K562 (cell line): ENCODE measurements around the gene BTRC. TPM values are rescaled to one million over a fixed set of nuclear protein-coding genes. Genes with fewer than 3 reads are reported as not detected.

Experiments used
- ATAC-seq: fragments of 200-7000 bp; cut with Tn5 transposase; 3 replicates; pipeline ENCODE4 v1.9.1; 2020; ENCODE audit warnings: moderate library complexity
- BruUV-seq: library from RNA; stranded (reverse); fragments of 400-500 nt; replicated peaks from 2 replicates; lab custom pipeline; 2021; lab: Mats Ljungman, UMichigan
- CTCF ChIA-PET: fragments of 300-600 bp; formaldehyde crosslinking; extraction: SDS; loops from one replicate; lab custom pipeline; 2021; ENCODE audit warnings: low intra/inter-chr PET ratio; lab: Yijun Ruan, JAX
- POLR2A ChIA-PET: fragments of 300-600, 350-650 bp; sonication (Branson Sonifier 250); formaldehyde crosslinking; extraction: SDS; loops from one replicate; lab custom pipeline; 2021; ENCODE audit warnings: antibody characterized with exemption, inconsistent platforms; lab: Yijun Ruan, JAX
- DNase-seq, 4 experiments: peaks; one replicate each; pipeline versions ENCODE4 v3.0.0 to v3.0.0-alpha.2; 2011 to 2018; ENCODE audit warnings: low spot score in 3 of 4, mixed read lengths in 3 of 4; ENCODE audit errors: extremely low read depth in 1 of 4
- FAIRE-seq: peaks from 2 replicates; lab custom pipeline; 2011; peaks lifted over from hg19 to GRCh38; lab: Jason Lieb, UNC
- H2AFZ ChIP-seq: 2 replicates; pipeline ENCODE4 v1.6.0; 2011; ENCODE audit warnings: low read depth, low read length, control low read depth, inconsistent platforms
- H3K27ac ChIP-seq: fragments of 200-600 bp; 3 replicates; pipeline ENCODE4 v1.8.0; 2011; ENCODE audit warnings: low read depth, mild to moderate bottlenecking, control low read depth, inconsistent platforms, low read length, moderate library complexity, mixed read lengths; ENCODE audit errors: extremely low read depth
- H3K27me3 ChIP-seq, 2 experiments: fragments of 300-600 bp in 1 of 2; 2 replicates in 1 of 2; 3 replicates in 1 of 2; pipeline versions ENCODE4 v1.6.0 to v1.8.0; 2011; ENCODE audit warnings: inconsistent platforms in 2 of 2, low read length in 2 of 2, mild to moderate bottlenecking in 1 of 2, mixed read lengths in 1 of 2, moderate library complexity in 1 of 2; ENCODE audit not compliant: control insufficient read depth in 2 of 2, insufficient read depth in 2 of 2
- H3K36me3 ChIP-seq: fragments of 300-600 bp; 3 replicates; pipeline ENCODE4 v1.8.0; 2011; ENCODE audit warnings: mild to moderate bottlenecking, low read length, inconsistent platforms; ENCODE audit not compliant: control insufficient read depth, insufficient read depth
- H3K4me1 ChIP-seq, 2 experiments: fragments of 200-600 bp in 1 of 2; replicated peaks in 1 of 2; 2 replicates in 1 of 2; 3 replicates in 1 of 2; pipeline versions ENCODE4 v1.5.1 to v1.8.0; 2011; ENCODE audit warnings: inconsistent platforms in 2 of 2, low read length in 2 of 2, mild to moderate bottlenecking in 1 of 2, mixed read lengths in 1 of 2, moderate library complexity in 1 of 2; ENCODE audit not compliant: control insufficient read depth in 2 of 2, insufficient read depth in 2 of 2
- H3K4me2 ChIP-seq: 2 replicates; pipeline ENCODE4 v1.6.1; 2011; ENCODE audit warnings: low read length, control low read depth, inconsistent platforms, mixed read lengths; ENCODE audit not compliant: insufficient read depth
- H3K4me3 ChIP-seq: fragments of 200-600 bp; sonication (generic), shearing (Covaris generic); 2 replicates; pipeline ENCODE4 v1.5.1; 2016; ENCODE audit warnings: control low read depth, inconsistent platforms
- H3K79me2 ChIP-seq: fragments of 200-600 bp; 3 replicates; pipeline ENCODE4 v1.8.0; 2011; ENCODE audit warnings: low read length, inconsistent platforms; ENCODE audit not compliant: control insufficient read depth, insufficient read depth
- H3K9ac ChIP-seq, 2 experiments: 2 replicates each; pipeline versions ENCODE4 v1.6.0 to v1.6.1; 2011; ENCODE audit warnings: low read depth in 2 of 2, low read length in 2 of 2, control low read depth in 1 of 2, inconsistent platforms in 1 of 2, mild to moderate bottlenecking in 1 of 2, mixed read lengths in 1 of 2; ENCODE audit not compliant: insufficient read depth in 1 of 2
- H3K9me1 ChIP-seq: one replicate; pipeline ENCODE4 v1.6.0; 2011; ENCODE audit warnings: inconsistent platforms, mild to moderate bottlenecking, low read length, moderate library complexity; ENCODE audit not compliant: control insufficient read depth, insufficient read depth
- H3K9me3 ChIP-seq: replicated peaks from 2 replicates; pipeline ENCODE4 v1.5.1; 2011; ENCODE audit warnings: low read depth, low read length, inconsistent platforms; ENCODE audit not compliant: control insufficient read depth, insufficient read depth
- H4K20me1 ChIP-seq: replicated peaks from 2 replicates; pipeline ENCODE4 v1.6.1; 2011; ENCODE audit warnings: low read length, inconsistent platforms, mixed read lengths; ENCODE audit not compliant: control insufficient read depth, insufficient read depth
- FOXK2 ChIP-seq, 2 experiments: fragments of 450-650 bp; IDR thresholded peaks in 1 of 2; conservative IDR thresholded peaks in 1 of 2; 2 replicates each; pipeline ENCODE4 v1.6.1; 2016; ENCODE audit warnings: low read depth in 2 of 2, mild to moderate bottlenecking in 1 of 2
- NR2C1 ChIP-seq, 2 experiments: fragments of 450-650 bp; IDR thresholded peaks; 2 replicates each; pipeline ENCODE4 v1.6.1; 2017; ENCODE audit warnings: mild to moderate bottlenecking in 2 of 2, antibody characterized with exemption in 1 of 2, inconsistent platforms in 1 of 2, missing compliant biosample characterization in 1 of 2, missing genetic modification characterization in 1 of 2
- WGBS: fragments of 100-300 bp; shearing (Covaris generic); methylation state at CpG from one replicate; pipeline ENCODE4 v1.1.6; 2016; ENCODE audit warnings: low coverage, mixed read lengths; ENCODE audit not compliant: insufficient coverage; ENCODE audit errors: missing lambda C conversion rate; 5-methylcytosine and 5-hydroxymethylcytosine counted together
- in situ Hi-C: fragments of 300-500 bp; cut with MboI; formaldehyde crosslinking; loops from 4 replicates; pipeline ENCODE4 v1.15.0; 2018; ENCODE audit warnings: inconsistent platforms, mixed read lengths
- intact Hi-C: fragments of 100-400 bp; cut with micrococcal nuclease; formaldehyde crosslinking; loops from 2 replicates; pipeline ENCODE4 v1.14.2; 2022
- polyA plus RNA-seq, 8 experiments: library from polyadenylated mRNA; depleted of rRNA in 4 of 8; stranded (reverse) in 5 of 8; unstranded in 3 of 8; fragments of >200 nt; fragmentation: Nextera tagmentation in 2 of 8; fragmentation: Illumina TruSeq in 1 of 8; extraction: Ambion mirVana in 2 of 8; extraction: Trizol in 1 of 8; gene quantifications; 2 replicates each; pipeline versions ENCODE4 v1.2.1 to v1.2.3, GENCODE V29; 2011 to 2014; ENCODE audit warnings: inconsistent platforms in 1 of 8, missing spikeins in 1 of 8
- total RNA-seq, 7 experiments: library from RNA; depleted of rRNA in 6 of 7; stranded (reverse); fragments of >200 nt in 6 of 7; fragmentation: Illumina TruSeq in 2 of 7; extraction: Trizol in 2 of 7; gene quantifications; 2 replicates each; pipeline versions ENCODE4 v1.2.1 to v1.2.3, GENCODE V29; 2011 to 2021; ENCODE audit warnings: low replicate concordance in 1 of 7

The BTRC gene
- total and polyA plus RNA-seq, 9 of the 15 experiments (the other 6 are each of a cell fraction or from before 2014, with no cell fraction given), result 1.6 to 15.4 (median 7.0) TPM

- TF ChIP-seq FOXK2 (conservative IDR thresholded peaks at IDR 0.05 in 1 of 2, IDR thresholded peaks at IDR 0.05 in 1 of 2; ENCODE audit: low read depth in 2 of 2), result no peak
- TF ChIP-seq, all 486 proteins: peak for 0
Measured at GRCh38 chr10:101452593-101452992, 98.6 kb downstream of the BTRC start (continued).

GRCh38 chr10:101453318-101453717, 99.4 kb downstream of the BTRC start:
- Histone ChIP-seq H3K9me3 (no peaks in the 10 kb centered on the region), H3K27me3 (no peaks in the 10 kb centered on the region), H3K4me2 (peak overlapping the region; percentile 19; the same call in 1 of the 2 replicates), H4K20me1 (no peaks in the 10 kb centered on the region), H3K9me1 (no peaks in the 10 kb centered on the region), H2AFZ (no peak overlapping the region), H3K36me3 (no peaks in the 10 kb centered on the region), H3K79me2 (peaks cover 6% of the 10 kb centered on the region; the same call in 2 of the 3 replicates), H3K27ac (peak overlapping the region; percentile 51; the same call in 2 of the 3 replicates), H3K9ac (no peak overlapping the region), H3K4me3 (no peak overlapping the region), H3K4me1 (peaks cover 4 to 40% of the 10 kb centered on the region in 2 experiments; a peak in 4 of 5 replicates)
- BruUV-seq, result no TSS peak
- CTCF ChIA-PET, result no interaction called here
- DNase-seq (no peak), FAIRE-seq (no peak), ATAC-seq (no peak)
- WGBS, result 50% methylated on average over 1 of the region's 1 CpG
- POLR2A ChIA-PET, result interaction anchor here (2.3 kb wide), 1 partner anchor 12 kb away, joined by 10 read pairs; no protein-coding TSS in a partner anchor
- intact Hi-C loops, result no loop called here
- no peak for TF ChIP-seq NR2C1 (IDR thresholded peaks at IDR 0.05)
- no peak for TF ChIP-seq NR2C1 (tag; IDR thresholded peaks at IDR 0.05)
- in situ Hi-C loops, result no loop called here
